Measurements from ENCODE around the gene PIP4P1.
A peak's percentile ranks its signal among the peaks of the same experiment; 100 is the strongest.
"Not testable (repeated sequence)": the region's sequence is repeated elsewhere in the genome, so short reads cannot be mapped to it uniquely, and the experiment has no call there.

PIP4P1 gene

DNA sequence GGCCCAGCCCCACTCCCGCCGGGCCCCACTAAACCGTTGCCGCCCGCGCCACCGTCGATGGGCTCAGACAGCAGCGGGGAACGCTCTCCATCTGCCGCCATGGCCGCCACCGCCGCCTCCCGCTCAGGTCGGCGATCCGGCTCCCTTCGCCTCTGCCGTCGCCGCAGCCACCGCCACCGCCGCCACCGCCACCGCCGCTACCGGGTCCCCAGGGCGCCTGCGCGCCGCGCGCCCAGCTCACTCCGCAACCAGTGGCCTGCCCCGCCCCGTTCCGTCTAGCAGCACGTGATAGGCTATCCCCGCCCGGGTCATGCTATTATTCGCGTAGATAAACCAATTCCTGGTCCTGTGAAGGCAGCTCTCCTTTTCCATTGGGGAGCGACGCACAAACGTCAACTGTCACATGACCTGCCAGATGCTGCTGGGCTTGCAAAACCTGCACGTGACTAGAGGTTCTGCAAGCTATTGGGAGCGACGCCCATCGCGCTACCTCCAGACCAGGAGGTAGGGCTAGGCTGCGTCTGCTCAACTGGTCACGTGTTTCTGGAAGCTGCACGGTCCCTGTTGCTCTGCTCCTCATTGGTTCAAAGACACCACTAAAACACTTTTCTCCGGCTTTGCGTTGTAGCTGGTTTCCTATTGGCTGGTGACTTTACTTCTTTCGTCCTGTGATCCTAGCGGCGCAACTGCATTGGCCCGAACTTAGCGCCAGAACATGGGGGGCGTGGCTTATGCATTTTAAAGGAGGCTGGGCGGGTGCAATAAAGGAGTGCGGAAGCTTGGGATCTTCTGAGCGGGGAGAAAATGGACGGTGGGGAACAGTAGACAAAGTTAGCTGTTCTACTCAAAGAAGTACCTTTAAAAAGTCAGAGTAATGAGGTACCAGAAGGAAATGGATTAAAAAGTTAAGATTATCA lies at the start of gene PIP4P1:
PIP4P1 (minus strand) TSS at position 210 of the 917 bp plus-strand sequence; CDS start at position 101, 109 bp downstream.
- DNase-seq, result peak; percentile 98 to 100

DNA sequence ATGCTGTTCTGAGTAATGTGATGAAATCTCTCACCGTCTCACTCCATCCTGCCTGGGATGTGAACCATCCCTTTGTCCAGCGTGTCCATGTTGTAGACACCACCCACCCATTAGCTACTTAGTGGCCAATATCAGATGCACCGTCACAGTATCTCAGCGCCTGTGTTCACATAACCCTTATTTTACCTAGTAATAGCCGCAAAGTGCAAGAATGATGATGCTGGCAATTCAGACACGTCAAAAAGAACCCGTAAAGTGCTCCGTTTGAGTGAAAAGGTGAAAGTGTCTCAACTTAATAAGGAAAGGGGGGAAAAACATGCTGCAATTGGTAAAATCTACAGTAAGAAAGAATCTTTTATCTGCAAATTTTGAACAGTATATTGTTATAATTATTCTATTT lies 47.1 kb upstream of the PIP4P1 start:
- no peak for DNase-seq

DNA sequence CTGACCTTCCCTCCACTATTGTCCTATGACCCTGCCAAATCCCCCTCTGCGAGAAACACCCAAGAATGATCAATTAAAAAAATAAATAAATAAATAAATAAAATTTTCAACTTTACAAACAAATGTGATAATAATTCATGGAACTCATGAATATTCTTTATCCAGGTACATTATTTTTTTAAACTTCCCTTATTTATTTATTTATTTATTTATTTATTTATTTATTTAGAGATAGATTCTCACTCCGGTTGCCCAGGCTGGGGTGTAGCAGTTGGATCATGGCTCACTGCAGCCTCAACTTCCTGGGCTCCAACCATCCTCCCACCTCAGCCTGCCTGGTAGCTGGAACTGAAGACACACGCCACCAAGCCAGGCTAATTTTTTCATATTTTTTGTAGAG lies 46.3 kb upstream of the PIP4P1 start:
- DNase-seq, result not testable (repeated sequence)

DNA sequence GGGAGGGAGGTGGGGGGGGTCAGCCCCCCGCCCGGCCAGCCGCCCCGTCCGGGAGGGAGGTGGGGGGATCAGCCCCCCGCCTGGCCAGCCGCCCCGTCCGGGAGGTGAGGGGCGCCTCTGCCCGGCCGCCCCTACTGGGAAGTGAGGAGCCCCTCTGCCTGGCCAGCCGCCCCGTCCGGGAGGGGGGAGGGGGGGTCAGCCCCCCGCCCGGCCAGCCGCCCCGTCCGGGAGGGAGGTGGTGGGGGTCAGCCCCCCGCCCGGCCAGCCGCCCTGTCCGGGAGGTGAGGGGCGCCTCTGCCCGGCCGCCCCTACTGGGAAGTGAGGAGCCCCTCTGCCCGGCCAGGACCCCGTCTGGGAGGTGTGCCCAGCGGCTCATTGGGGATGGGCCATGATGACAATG lies 45.5 kb upstream of the PIP4P1 start:
- not testable (repeated sequence) for DNase-seq

DNA sequence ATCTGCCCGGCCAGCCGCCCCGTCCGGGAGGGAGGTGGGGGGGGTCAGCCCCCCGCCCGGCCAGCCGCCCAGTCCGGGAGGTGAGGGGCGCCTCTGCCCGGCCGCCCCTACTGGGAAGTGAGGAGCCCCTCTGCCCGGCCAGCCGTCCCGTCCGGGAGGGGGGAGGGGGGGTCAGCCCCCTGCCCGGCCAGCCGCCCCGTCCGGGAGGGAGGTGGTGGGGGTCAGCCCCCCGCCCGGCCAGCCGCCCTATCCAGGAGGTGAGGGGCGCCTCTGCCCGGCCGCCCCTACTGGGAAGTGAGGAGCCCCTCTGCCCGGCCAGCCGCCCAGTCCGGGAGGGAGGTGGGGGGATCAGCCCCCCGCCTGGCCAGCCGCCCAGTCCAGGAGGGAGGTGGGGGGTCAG lies 45.0 kb upstream of the PIP4P1 start:
- DNase-seq, result not testable (repeated sequence)

DNA sequence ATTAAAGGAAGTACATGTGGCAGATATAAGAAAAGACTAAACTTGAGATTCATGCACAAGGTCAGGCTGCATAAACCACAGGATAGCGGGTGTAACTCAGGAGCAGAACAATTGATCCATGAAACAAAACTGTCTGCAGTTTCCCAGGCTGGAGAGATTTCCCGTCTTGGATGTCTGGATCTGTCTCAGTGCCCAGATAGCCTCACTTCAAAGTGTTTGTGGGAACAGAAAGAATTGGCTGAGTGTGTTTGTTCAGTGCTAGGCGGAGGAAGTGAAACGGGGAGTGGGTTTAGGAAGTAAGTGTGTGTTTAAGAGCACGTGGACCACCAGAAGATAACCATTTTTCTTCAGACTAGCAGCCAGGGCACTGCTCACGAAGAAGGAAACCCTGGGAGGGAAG lies 42.7 kb upstream of the PIP4P1 start:
- DNase-seq, result no peak

DNA sequence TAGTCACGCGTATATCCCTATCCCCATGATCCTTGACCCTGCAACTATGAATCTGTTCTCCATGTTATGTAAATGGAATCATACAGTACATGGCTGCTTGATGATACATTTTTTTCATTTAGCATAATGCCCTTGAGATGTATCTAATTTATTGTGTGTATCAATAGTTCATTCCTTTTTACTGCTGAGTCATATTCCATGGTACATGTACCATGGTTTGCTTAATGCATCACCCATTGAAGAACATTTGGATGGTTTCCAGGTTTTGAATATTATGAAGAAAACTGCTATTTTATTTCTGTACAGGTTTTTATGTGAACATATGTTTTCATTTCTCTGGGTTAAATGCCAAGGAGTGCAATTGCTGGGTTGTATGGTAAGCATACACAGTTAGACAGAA lies 40.1 kb upstream of the PIP4P1 start:
- DNase-seq, result no peak

DNA sequence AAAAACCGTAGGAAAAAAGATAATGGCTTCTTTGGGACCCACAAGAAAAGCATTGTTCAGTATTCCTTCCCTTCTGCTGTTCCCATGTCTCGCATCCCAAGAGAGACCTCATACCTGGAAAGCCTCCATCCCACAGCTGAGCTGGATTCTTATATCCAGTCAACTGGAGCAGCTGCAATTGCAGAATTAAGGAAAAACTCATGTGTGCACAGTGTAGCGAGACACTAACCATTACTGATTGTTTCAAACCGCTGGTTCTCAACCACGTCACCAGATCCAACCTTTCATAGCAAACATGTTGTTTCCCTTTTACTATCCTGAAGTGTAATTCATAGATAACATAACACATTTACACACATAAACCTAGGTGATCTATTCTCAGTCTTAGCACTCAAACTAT lies 38.6 kb upstream of the PIP4P1 start:
- DNase-seq, result no peak

DNA sequence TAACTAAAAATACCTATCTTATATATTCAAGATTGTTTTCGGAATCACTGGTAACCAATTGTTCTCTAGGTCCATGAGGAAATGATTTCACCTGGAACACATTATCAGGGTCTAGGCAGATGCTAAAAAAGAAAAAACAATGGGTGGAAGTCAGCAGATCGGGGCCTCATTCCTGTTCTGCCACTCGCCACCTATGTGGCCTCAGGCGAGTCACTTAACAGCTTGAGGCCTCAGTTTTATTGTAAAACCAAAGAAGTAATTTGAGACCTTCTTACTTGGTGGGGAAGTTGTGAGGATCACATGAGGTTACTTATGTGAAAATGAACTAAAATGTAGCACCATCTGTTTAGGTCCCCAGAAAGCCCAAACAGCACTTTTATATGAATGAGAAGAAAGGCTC lies 37.9 kb upstream of the PIP4P1 start:
- no peak for DNase-seq

DNA sequence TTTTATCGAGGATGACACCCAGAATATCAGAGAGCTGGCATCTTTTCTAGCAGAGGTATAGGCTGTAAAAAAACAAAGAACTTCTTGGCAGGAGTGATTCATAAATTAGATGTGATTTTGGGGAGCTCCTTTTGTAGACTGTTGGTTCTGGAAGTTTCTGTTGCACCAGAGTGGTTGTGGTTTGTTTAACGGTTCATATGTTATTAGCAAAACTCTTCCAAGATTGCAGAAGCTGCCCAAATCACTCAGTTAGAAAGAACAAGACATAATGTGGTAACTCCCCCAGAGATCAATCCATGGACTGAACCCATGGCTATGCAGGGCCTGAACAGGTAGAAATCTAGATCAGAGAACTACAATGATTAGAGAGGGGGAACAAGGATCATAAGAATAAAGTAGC lies 37.4 kb upstream of the PIP4P1 start:
- DNase-seq, result no peak

DNA sequence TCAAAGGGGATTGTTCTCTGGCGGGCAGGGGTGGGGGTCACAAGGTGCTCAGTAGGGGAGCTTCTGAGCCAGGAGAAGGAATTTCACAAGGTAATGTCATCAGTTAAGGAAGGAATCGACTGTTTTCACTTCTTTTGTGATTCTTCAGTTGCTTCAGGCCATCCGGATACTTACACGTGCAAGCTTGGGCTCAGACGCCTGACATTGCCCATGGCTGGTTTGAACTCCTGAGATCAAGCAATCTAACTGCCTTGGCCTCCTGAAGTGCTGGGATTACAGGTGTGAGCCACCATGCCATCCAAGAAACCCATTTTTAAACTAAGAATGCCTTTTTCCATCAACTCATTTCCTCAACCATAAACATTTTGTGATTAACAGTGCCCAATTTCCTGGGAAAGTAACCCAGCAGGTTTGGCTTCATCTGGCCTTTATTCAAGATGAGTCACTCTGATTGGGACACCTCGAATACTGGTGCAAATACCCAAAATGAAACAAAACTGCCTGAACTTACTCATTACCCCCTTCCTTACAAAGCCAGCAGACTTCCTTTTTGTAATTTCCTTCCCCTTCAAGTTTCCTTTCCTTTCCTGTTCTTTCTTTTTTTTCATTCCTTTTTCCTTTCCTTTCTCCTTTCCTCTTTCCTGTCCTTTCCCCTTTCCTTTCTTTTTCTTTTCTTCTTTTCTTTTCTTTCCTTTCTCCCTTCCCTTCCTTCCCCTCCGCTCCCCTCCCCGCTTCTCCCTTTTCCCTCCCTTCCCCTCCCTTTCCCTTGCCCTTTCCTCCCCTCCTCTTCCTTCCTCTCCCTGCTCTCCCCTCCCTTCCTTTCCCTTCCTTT lies 33.9 kb upstream of the PIP4P1 start:
- DNase-seq, result no peak

DNA sequence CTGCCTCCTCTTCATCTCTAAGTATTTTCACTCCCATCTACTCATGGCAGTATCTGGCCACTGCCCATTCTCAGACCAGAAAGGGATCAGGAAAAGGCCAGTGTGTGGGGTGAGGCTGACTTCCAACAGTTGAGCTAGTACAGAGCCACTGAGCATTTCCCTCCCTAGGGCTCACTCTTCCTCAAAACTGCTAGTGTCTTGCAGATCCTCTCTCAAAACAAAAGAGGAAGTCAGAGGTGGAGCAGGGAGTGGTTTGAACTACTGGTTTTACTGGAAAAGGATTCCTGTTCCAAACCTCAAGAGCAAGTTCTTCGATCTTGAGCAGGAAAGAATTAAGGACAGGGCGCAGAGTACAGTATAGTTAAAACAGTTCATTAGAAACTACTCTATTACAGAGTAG lies 32.4 kb upstream of the PIP4P1 start:
- DNase-seq, result no peak

DNA sequence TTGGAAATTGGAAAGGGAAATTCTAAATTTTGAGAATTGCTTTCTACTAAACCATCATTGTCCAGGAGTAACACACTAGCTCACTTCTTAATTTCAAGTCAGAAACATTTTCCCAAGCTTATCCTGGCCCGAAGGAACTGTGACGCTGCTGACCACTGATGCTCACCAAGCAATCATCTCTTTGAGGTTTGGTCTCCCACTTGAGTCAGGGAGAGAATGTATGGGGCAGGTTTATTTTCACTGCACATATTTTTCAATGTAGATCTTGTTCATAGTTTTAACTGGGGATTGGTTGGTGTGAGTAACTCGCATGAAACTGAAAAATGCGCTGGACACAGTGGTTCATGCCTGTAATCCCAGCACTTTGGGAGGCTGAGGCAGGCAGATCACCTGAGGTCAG lies 31.3 kb upstream of the PIP4P1 start:
- DNase-seq, result no peak

DNA sequence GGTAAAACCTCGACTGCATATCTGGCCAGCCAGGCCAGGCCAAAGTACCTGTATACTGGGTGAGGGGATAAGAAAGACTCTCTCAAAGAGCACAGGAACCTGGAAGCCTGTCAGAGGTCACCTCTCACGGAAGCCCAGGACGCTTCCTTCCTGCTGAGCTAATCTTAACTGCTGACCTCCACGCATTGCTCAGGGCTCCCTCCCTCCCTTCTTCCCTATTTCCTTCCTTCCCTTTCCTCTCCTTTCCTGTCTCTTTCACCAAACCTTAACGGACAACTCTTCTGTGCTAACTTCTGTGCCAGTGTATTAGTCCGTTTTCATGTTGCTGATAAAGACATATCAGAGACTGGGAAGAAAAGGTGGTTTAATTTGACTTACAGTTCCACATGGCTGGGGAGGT lies 29.3 kb upstream of the PIP4P1 start:
- DNase-seq, result no peak

DNA sequence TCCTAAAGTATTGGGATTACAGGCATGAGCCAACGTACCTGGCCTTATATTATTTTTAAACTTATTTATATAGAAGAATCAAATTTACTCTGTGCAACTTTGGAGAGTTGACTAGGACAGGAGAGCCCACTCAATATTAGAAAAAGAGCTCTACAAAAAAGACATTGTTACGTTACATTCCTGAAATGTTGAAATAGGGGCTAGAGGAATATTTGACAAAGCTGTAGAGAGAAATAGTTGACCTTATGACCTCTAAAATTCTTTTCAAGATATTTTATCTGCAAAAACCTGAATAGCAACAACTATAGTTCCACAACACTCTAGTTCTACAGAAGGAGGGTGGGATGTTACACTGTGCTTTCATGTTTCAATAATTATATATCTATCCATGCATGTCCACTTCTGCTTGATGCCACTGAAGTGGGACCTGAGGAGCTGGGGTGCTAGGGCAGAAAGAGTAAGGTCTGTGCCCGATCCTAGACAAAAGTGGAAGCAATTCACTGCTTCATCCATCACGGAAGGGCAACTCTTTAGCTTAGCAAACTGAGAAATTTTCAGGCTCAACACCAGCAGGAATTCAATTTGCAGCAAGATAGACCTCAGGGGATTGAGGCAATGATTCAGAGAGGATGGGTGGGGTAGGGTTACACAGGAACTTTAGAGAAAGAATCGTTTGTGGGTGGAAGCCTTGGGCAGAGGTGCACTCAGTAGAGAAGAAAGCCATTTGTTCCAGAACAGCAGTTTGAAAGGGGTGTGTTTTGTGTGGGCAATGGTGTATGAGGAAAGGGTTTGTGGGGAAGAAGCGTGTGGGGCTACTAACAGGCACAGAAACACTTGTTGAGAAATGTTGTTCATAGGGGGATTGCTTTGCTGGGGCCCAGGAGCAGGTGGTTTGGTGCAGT lies 28.1 kb upstream of the PIP4P1 start:
- DNase-seq, result no peak

DNA sequence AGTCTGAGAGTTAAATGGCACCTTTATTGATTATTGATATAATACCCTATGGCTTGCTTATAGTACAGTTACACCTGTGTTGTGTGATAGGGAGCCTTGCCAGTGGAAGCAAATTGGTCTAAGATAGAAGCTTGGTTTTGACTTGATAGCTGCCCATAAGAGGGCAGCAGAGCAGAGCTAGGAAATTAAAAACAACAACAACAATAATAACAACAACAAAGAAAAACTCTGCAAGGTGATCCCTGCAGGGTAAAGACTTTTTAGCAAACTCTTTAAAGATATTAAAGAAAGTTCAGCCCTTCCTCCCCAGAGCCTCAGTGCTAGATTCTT lies 26.1 kb upstream of the PIP4P1 start:
- DNase-seq, result no peak

DNA sequence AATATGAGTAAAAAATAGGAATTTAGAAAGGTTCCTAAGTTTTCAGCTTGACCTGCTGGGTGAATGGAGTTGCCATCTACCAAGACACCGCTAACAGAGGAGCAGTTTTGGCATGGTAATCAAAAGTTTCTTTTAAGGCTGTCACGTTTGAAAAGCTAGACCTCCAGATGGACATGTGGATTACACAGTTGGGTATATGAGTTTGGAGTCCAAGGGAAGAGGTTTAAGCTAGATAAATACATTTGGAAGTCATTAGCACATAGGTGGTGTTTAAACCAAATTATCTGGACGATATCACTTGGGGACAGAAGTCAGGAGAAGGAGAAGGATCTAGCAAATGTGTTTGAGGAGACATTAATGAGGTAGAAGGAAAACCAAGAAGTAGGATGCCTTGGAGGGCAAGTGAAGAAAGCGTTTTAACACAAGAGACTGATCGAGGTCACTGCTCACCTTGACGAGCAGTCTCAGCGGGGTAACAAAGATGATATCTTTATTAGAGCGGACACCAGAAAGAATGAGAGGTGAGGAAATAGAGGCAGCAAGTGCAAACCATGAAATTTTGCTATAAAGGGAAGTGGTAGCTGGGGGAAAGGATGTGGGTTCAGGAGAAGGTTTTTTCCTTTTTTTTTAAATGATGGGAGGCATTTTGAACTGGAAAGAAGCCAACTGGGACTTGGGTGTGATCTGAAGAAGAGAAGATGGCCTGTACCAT lies 25.6 kb upstream of the PIP4P1 start:
- DNase-seq, result no peak

DNA sequence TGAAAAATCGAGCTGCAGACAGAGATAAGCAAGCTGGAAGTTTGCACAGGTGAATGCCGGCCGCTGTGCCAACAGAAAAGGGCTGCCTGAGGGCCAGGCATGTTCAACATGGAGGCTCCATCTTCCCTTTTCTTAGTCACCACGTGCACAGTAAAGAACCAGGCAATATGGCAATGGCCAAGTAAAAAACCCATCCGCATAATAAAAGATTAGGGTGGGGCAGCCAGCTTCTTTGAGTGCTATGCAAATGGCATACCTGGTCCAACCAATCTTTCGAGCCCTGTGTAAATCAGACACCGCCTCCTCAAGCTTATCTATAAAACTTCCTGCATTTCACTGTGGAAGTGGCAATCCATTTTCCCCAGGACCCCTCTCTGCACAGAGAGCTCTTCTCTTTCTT lies 24.7 kb upstream of the PIP4P1 start:
- no peak for DNase-seq

DNA sequence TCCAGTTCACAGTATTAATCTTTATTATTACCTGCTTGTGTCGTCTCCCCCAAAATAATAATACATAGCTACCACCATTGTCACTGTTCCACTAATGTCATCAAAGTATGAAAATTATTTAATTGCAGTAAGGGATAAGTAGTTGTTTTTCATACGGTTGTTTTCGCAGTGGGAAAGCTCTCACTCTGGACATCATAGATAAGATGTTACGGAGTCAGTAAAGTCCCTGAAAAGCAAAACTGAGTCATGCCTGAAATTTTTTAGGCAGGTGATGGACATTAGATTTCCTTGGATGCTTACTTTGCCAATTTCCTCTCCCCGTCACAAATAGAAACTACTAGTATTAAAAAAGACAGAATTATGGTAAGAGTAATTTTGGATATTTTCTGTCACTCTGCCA lies 21.1 kb upstream of the PIP4P1 start:
- DNase-seq, result no peak

DNA sequence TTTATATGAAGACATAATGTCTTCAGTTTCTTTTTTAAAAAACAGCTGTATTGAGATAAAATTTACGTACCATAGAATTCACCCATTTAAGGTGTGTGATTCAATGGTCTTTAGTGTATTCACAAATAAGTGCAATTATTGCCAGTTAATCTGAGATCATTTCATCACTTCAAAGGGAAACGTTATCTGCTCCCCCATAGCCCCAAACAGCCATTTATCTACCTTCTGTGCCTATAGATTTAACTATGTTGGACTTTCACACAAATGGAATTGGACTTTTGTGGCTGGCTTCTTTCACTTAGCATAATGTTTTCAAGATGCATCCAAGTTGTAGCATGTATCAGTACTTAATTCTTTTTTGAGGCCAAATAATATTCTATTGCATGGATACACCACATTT lies 17.7 kb upstream of the PIP4P1 start:
- DNase-seq, result no peak

DNA sequence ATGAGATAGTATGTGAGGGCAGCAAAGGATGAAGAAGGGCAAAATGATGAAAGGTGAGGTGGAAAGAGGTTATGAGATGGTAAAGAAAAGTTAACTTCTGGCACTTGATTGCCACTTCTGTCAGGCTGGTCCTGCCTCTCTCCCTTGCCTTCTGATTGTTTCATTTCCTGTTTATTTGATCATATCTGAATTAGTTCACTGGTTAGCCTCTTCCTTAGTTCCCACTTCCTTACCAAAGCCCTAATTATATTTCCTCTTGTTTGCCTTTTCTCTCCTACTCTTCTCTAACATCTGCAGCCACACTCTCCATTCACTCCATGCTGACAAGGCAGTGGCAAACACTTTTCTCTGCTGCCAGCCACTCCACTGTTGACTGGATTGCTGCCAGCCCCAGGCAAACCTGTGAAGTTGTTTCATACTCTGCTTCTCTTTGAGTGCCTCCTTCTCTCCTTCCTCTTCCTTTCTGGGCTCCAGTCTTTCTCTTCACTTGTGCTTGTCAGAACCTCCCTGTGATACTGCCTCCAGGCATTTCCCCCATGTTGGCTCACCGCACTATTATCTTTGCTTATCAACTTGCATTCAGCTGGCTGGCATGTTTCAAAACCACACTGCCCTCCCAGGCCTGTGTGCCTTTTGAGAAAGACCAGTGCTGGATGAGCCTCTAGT lies 16.1 kb upstream of the PIP4P1 start:
- no peak for DNase-seq

DNA sequence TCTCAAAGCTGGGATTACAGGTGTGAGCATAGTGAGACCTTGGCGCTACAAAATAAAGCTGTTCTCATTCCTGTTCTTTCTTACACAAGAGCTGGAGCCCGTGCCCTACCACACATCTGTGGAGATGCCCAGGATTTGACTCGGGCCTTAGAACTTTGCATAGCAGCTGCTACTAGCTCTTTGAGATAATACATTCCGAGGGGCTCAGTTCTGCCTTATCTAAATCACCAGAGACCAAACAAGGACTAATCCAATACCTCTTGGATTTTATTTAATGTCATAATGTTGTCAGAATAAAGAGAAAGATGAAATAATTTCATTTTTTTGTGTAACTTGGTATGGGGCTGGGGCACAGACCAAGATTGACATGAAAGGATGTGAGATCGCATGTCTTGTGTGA lies 15.5 kb upstream of the PIP4P1 start:
- DNase-seq, result no peak
